NB4 (cell line): ENCODE measurements around the gene STK32C.

Source experiments
- CTCF ChIP-seq: IDR thresholded peaks from one replicate; pipeline ENCODE4 v1.5.1; 2012; ENCODE audit warnings: low read depth, low read length
- MAX ChIP-seq: IDR thresholded peaks from 2 replicates; pipeline ENCODE4 v1.6.1; 2011; ENCODE audit warnings: low read depth, low read length
- MYC ChIP-seq: IDR thresholded peaks from 2 replicates; pipeline ENCODE4 v1.6.1; 2011; ENCODE audit warnings: low read depth, low read length
- POLR2A ChIP-seq: IDR thresholded peaks from 2 replicates; pipeline ENCODE4 v1.6.1; 2011; ENCODE audit warnings: mild to moderate bottlenecking; ENCODE audit not compliant: insufficient read length; ENCODE audit errors: extremely low read depth

DNA sequence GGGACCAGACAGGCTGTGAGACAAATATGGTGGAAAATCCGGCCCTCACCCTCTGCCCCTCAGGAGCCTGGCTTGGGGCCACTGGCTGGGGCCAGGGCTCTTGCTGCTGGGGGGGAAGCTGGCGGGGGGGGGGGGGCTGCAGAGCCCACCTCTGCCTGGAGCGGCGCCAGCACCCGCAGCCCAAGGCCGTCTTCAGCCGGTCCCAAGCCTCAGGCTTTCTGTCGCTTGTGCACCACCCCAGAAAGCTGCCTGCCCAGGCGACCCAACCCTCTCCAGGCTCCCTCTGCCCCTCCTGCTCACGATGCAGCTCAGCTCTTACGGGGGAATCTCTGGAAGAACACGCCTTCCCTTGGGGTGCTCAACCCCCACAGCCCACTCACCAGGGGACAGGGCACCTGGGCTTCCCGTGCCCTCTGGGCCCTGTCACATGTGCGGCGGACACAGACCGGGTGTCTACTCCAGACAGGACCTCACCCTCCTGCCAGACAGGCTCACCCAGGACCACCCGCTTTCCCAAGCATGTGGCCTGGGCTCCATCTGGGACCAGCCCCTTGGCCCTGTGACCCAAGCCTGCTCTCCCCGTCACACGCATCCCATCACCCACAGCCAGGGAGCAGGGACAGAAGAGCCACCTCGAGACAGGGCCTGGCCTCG lies 77.1 kb downstream of the STK32C start:
- TF ChIP-seq CTCF (no peak), POLR2A (no peak), MAX (no peak), MYC (no peak)
